Natural killer cell (primary cell): Measurements from ENCODE around the gene DUS1L. TPM values are rescaled to one million over a fixed set of nuclear protein-coding genes. Genes with fewer than 3 reads are reported as not detected.

Experiments
- ATAC-seq, 3 donors: fragments of 150-1000 bp in 2 of 3; fragments of 200-7000 bp in 1 of 3; cut with Tn5 transposase; 1 replicate in 1 of 3; 2 replicates in 2 of 3; pipeline ENCODE4 v1.10.0; 2021; ENCODE audit warnings: mild to moderate bottlenecking in 2 of 3, moderate library complexity in 2 of 3
- DNase-seq, 2 donors: peaks; one replicate each; pipeline versions ENCODE4 v3.0.0 to v3.0.0-alpha.2; 2013 to 2021; ENCODE audit warnings: mixed read lengths in 1 of 2
- H3K27ac ChIP-seq: one replicate; pipeline ENCODE4 v1.5.1; 2013; ENCODE audit warnings: mild to moderate bottlenecking, low read length
- H3K27me3 ChIP-seq: one replicate; pipeline ENCODE4 v1.6.1; 2013; ENCODE audit warnings: low read length; ENCODE audit not compliant: control insufficient read depth, insufficient read depth
- H3K36me3 ChIP-seq: one replicate; pipeline ENCODE4 v1.6.1; 2013; ENCODE audit warnings: low read length; ENCODE audit not compliant: control insufficient read depth, insufficient read depth
- H3K4me1 ChIP-seq: one replicate; pipeline ENCODE4 v1.6.1; 2013; ENCODE audit warnings: low read length; ENCODE audit not compliant: control insufficient read depth, insufficient read depth
- H3K4me3 ChIP-seq: one replicate; pipeline ENCODE4 v1.5.1; 2013; ENCODE audit warnings: low read length
- H3K9me3 ChIP-seq: one replicate; pipeline ENCODE4 v1.6.1; 2013; ENCODE audit warnings: low read length; ENCODE audit not compliant: control insufficient read depth, insufficient read depth
- H3K27ac Mint-ChIP-seq, 2 donors: one replicate each; pipeline ENCODE4 v1.8.0; 2022; ENCODE audit warnings: mild to moderate bottlenecking in 2 of 2, mixed read lengths in 2 of 2, moderate library complexity in 1 of 2
- H3K27me3 Mint-ChIP-seq, 2 donors: one replicate each; pipeline ENCODE4 v1.8.0; 2022; ENCODE audit warnings: low read depth in 2 of 2, mixed read lengths in 2 of 2
- H3K36me3 Mint-ChIP-seq: one replicate; pipeline ENCODE4 v1.8.0; 2022; ENCODE audit warnings: mixed read lengths
- H3K4me1 Mint-ChIP-seq, 2 donors: one replicate each; pipeline ENCODE4 v1.8.0; 2022; ENCODE audit warnings: mixed read lengths in 2 of 2
- H3K4me3 Mint-ChIP-seq: one replicate; pipeline ENCODE4 v1.8.0; 2022; ENCODE audit warnings: mild to moderate bottlenecking, moderate library complexity, mixed read lengths
- H3K9me3 Mint-ChIP-seq, 2 donors: one replicate each; pipeline ENCODE4 v1.8.0; 2022; ENCODE audit warnings: mixed read lengths in 2 of 2
- WGBS: methylation state at CpG from one replicate; pipeline ENCODE4 v1.1.7; 2013; ENCODE audit warnings: missing lambda C conversion rate; ENCODE audit not compliant: insufficient coverage; 5-methylcytosine and 5-hydroxymethylcytosine counted together
- intact Hi-C: fragments of 100-400 bp; cut with micrococcal nuclease; formaldehyde crosslinking; loops from one replicate; pipeline ENCODE4 v1.14.2; 2022
- total RNA-seq, 4 donors: library from RNA; stranded (reverse); fragments of 120-200 nt in 1 of 4; gene quantifications; one replicate each; pipeline versions ENCODE4 v1.2.3 to v1.2.4, GENCODE V29; 2013 to 2022
- TF ChIP-seq, protein P1 (sequence below): fragments of 200-600 bp; IDR thresholded peaks from one replicate; pipeline ENCODE4 v1.8.0; 2022; ENCODE audit warnings: antibody characterized with exemption

DUS1L gene
- total RNA-seq, 3 donors from 2014 or later (not counting 1 experiment from before 2014, with no cell fraction given), result 122 to 144 (median 136) TPM

DNA sequence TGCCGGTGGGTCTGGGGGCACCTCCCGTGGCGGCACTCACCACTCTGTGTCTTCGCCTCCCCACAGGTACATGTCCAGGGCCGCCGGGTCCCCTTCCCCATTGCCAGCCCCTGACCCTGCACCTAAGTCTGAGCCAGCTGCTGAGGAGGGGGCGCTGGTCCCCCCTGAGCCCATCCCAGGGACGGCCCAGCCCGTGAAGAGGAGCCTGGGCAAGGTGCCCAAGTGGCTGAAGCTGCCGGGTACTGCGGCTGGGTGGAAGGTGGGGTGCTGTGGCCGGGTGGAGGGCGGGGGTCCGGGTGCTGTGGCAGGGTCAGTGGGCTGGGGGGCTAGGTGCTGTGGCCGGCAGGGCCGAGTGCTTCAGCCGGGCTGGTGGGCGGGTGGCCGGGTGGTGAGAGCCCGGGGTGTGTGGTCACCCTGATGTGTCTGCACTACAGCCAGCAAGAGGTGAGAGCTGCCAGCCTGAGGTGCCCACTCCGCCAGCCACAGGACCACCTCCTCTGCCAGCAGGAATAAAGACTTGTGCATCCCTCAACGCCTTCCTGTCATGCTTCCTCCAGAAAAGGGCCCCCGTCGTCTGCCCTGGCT, 48.6 kb downstream of the DUS1L start:
- H3K36me3 Mint-ChIP-seq, result no peaks in the 10 kb centered on the region
- H3K4me3 Mint-ChIP-seq, result no peak overlapping the region
- peaks cover 0 to 16% of the 10 kb centered on the region in 2 donors for H3K4me1 Mint-ChIP-seq
- no peaks in the 10 kb centered on the region for H3K27me3 Mint-ChIP-seq
- intact Hi-C loops, result no loop called here
- no peaks in the 10 kb centered on the region for H3K9me3 Mint-ChIP-seq
- H3K27ac Mint-ChIP-seq, result no peak overlapping the region
- Histone ChIP-seq H3K9me3 (no peaks in the 10 kb centered on the region), H3K4me3 (no peak overlapping the region), H3K36me3 (no peaks in the 10 kb centered on the region), H3K4me1 (peaks cover 11% of the 10 kb centered on the region), H3K27ac (no peak overlapping the region), H3K27me3 (no peaks in the 10 kb centered on the region)
- TF ChIP-seq, protein P1, sequence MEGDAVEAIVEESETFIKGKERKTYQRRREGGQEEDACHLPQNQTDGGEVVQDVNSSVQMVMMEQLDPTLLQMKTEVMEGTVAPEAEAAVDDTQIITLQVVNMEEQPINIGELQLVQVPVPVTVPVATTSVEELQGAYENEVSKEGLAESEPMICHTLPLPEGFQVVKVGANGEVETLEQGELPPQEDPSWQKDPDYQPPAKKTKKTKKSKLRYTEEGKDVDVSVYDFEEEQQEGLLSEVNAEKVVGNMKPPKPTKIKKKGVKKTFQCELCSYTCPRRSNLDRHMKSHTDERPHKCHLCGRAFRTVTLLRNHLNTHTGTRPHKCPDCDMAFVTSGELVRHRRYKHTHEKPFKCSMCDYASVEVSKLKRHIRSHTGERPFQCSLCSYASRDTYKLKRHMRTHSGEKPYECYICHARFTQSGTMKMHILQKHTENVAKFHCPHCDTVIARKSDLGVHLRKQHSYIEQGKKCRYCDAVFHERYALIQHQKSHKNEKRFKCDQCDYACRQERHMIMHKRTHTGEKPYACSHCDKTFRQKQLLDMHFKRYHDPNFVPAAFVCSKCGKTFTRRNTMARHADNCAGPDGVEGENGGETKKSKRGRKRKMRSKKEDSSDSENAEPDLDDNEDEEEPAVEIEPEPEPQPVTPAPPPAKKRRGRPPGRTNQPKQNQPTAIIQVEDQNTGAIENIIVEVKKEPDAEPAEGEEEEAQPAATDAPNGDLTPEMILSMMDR, result no peak
- ATAC-seq, result no peak
- 95% methylated on average over 24 of the region's 24 CpGs for WGBS
- DNase-seq, result no peak

DNA sequence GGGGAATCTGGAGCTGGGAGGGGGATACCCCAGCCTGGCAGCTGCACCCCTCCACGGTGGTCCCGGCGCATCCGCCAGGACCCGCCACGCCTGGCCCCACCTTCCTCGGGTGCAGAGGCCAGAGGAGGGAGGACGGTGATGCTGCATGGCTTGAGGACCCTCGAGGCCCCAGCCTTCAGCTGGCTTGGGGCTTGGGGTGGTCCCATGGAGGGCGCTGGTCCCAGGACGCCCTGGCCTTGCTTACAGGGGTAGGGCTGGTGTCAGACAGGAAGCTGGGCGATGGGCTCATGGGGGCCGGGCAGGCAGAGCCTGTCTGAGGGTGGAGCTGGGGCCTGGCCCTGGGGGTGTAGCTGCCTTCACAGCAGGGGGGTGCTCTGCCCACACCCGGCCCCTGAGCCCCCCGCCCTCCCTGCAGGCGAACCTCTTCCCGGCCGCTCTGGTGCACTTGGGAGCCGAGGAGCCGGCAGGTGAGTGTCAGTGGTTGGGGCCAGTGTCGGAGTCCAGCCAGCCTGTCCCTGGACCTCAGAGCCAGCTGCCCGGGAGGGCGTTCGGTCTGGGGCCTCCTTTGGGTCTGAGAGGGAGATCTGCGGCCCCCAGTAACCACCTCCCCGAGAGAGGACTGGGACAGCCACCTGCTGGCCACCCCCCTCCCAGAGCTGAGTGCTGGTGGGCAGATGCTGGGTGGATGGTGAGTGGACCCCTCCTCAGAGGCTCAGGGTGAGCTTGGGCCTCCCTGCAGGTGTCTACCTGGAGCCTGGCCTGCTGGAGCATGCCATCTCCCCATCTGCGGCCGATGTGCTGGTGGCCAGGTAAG, 49.3 kb downstream of the DUS1L start:
- ATAC-seq (no peak), DNase-seq (no peak)
- H3K4me1 Mint-ChIP-seq, result peaks cover 0 to 9% of the 10 kb centered on the region in 2 donors
- no peak overlapping the region for H3K4me3 ChIP-seq
- H3K27ac ChIP-seq, result no peak overlapping the region
- no peaks in the 10 kb centered on the region for H3K27me3 ChIP-seq
- intact Hi-C loops, result no loop called here
- no peaks in the 10 kb centered on the region for H3K9me3 Mint-ChIP-seq
- no peak overlapping the region for H3K27ac Mint-ChIP-seq
- H3K36me3 ChIP-seq, result no peaks in the 10 kb centered on the region
- no peaks in the 10 kb centered on the region for H3K9me3 ChIP-seq
- 88% methylated on average over 28 of the region's 28 CpGs for WGBS
- no peaks in the 10 kb centered on the region for H3K27me3 Mint-ChIP-seq
- H3K36me3 Mint-ChIP-seq, result no peaks in the 10 kb centered on the region
- TF ChIP-seq, protein P1, result no peak
- H3K4me3 Mint-ChIP-seq, result no peak overlapping the region
- H3K4me1 ChIP-seq, result peaks cover 4% of the 10 kb centered on the region

DNA sequence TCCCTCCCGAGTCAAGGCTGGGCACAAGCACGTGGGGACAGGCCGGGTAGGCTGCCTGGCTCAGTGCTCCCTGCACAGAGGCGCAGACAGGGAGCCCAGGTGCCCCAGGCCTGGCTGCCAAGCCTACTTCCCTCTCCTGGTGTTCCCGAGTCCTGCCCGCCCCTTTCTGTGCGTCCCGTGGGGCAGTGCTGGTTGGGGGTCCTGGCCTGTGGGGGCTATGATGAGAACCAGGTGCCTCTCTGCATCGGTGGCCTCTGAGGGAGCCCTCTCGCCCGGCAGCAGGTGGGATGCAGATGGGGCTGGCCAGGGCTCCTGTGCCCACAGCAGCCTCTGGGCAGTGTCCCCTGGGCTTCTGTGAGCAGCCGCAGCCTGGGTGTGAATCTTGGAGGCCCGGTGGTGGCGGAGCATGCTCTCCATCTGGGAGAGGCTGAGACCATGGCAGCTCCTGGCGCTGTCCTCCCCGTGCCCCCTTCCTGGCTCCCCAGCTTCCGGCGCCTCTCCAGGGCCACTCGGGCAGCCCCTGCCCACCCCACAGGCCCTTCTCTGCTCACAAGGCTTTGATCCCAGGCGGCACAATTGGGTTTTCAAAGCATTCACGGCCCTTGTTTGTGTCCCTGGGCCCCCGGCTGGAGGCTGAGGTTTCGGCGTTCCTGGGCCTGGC, 50.2 kb downstream of the DUS1L start:
- no peak overlapping the region for H3K27ac ChIP-seq
- no peaks in the 10 kb centered on the region for H3K36me3 ChIP-seq
- Mint-ChIP-seq H3K4me1 (peaks cover 0 to 4% of the 10 kb centered on the region in 2 donors), H3K36me3 (no peaks in the 10 kb centered on the region), H3K27ac (no peak overlapping the region), H3K9me3 (no peaks in the 10 kb centered on the region), H3K4me3 (no peak overlapping the region), H3K27me3 (no peaks in the 10 kb centered on the region)
- no peaks in the 10 kb centered on the region for H3K4me1 ChIP-seq
- H3K27me3 ChIP-seq, result no peaks in the 10 kb centered on the region
- WGBS, result 94% methylated on average over 24 of the region's 24 CpGs
- no peak for ATAC-seq
- no peak overlapping the region for H3K4me3 ChIP-seq
- no peaks in the 10 kb centered on the region for H3K9me3 ChIP-seq
- TF ChIP-seq, protein P1, result no peak
- intact Hi-C loops, result no loop called here
- no peak for DNase-seq
